Endothelial cell of umbilical vein (primary cell): Measurements from ENCODE around the gene HAUS7. TPM values are rescaled to one million over a fixed set of nuclear protein-coding genes. Genes with fewer than 3 reads are reported as not detected.

Experiments
- BruUV-seq: library from RNA; stranded (reverse); fragments of 400-500 nt; replicated peaks from 2 replicates; lab custom pipeline; 2021; lab: Mats Ljungman, UMichigan
- CTCF ChIA-PET: fragments of 300-600, 350-600 bp; sonication (Branson Sonifier 250); formaldehyde crosslinking; loops from one replicate; lab custom pipeline; 2021; ENCODE audit warnings: antibody characterized with exemption, inconsistent platforms; lab: Charles Lee
- POLR2A ChIA-PET: fragments of 300-600, 350-600 bp; sonication (Branson Sonifier 250); formaldehyde crosslinking; loops from one replicate; lab custom pipeline; 2021; ENCODE audit warnings: antibody characterized with exemption, inconsistent platforms; lab: Charles Lee
- DNase-seq: peaks from one replicate; pipeline ENCODE4 v3.0.0-alpha.2; 2011; ENCODE audit warnings: low read depth, low spot score
- FAIRE-seq: peaks from 2 replicates; lab custom pipeline; 2011; peaks lifted over from hg19 to GRCh38; lab: Jason Lieb, UNC
- H2AFZ ChIP-seq: 2 replicates; pipeline ENCODE4 v1.6.0; 2012; ENCODE audit warnings: low read depth, low read length, control low read depth, inconsistent platforms
- H3K27ac ChIP-seq: 2 replicates; pipeline ENCODE4 v1.5.1; 2011; ENCODE audit warnings: low read depth, mild to moderate bottlenecking, control low read depth, low read length, moderate library complexity; ENCODE audit not compliant: insufficient read depth
- H3K27me3 ChIP-seq, 2 experiments: 2 replicates each; pipeline versions ENCODE4 v1.6.0 to v1.6.1; 2011; ENCODE audit warnings: low read length in 2 of 2, mixed read lengths in 1 of 2; ENCODE audit not compliant: control insufficient read depth in 2 of 2, insufficient read depth in 2 of 2
- H3K36me3 ChIP-seq, 2 experiments: 2 replicates in 1 of 2; 3 replicates in 1 of 2; pipeline ENCODE4 v1.5.1; 2011; ENCODE audit warnings: low read length in 2 of 2, mild to moderate bottlenecking in 1 of 2, moderate library complexity in 1 of 2; ENCODE audit not compliant: control insufficient read depth in 2 of 2, insufficient read depth in 2 of 2; ENCODE audit errors: extremely low read depth in 1 of 2
- H3K4me1 ChIP-seq: 3 replicates; pipeline ENCODE4 v1.5.1; 2011; ENCODE audit warnings: mild to moderate bottlenecking, low read length; ENCODE audit not compliant: control insufficient read depth, insufficient read depth; ENCODE audit errors: extremely low read depth
- H3K4me2 ChIP-seq: 2 replicates; pipeline ENCODE4 v1.6.1; 2011; ENCODE audit warnings: low read length, control low read depth, mixed read lengths; ENCODE audit not compliant: insufficient read depth
- H3K4me3 ChIP-seq, 3 experiments: fragments of 200-600 bp in 1 of 3; sonication (generic), shearing (Covaris generic) in 1 of 3; replicated peaks in 1 of 3; 2 replicates each; pipeline ENCODE4 v1.5.1; 2011 to 2016; ENCODE audit warnings: control low read depth in 3 of 3, low read length in 3 of 3, mild to moderate bottlenecking in 2 of 3, inconsistent platforms in 1 of 3, low read depth in 1 of 3, moderate library complexity in 1 of 3; ENCODE audit not compliant: insufficient read depth in 1 of 3
- H3K79me2 ChIP-seq: 2 replicates; pipeline ENCODE4 v1.6.0; 2012; ENCODE audit warnings: low read length, inconsistent platforms; ENCODE audit not compliant: control insufficient read depth, insufficient read depth
- H3K9ac ChIP-seq: replicated peaks from 2 replicates; pipeline ENCODE3; 2011; ENCODE audit warnings: low read length, control low read depth; ENCODE audit not compliant: insufficient read depth; ENCODE audit errors: extremely low read depth
- H3K9me1 ChIP-seq: replicated peaks from 3 replicates; pipeline ENCODE4 v1.6.0; 2011; ENCODE audit warnings: mild to moderate bottlenecking, low read length; ENCODE audit not compliant: control insufficient read depth, insufficient read depth; ENCODE audit errors: extremely low read depth
- H3K9me3 ChIP-seq: replicated peaks from 2 replicates; pipeline ENCODE4 v1.5.1; 2012; ENCODE audit warnings: low read length, inconsistent platforms; ENCODE audit not compliant: control insufficient read depth, insufficient read depth
- H4K20me1 ChIP-seq: replicated peaks from 2 replicates; pipeline ENCODE3; 2011; ENCODE audit warnings: mild to moderate bottlenecking, low read length; ENCODE audit not compliant: control insufficient read depth, insufficient read depth; ENCODE audit errors: extremely low read depth
- EZH2 ChIP-seq: IDR thresholded peaks from 2 replicates; pipeline ENCODE4 v1.6.1; 2012; ENCODE audit warnings: borderline replicate concordance, low read depth, mild to moderate bottlenecking, moderate library complexity, low read length, inconsistent platforms; ENCODE audit not compliant: severe bottlenecking
- FOS ChIP-seq: IDR thresholded peaks from 2 replicates; pipeline ENCODE4 v1.6.1; 2011; ENCODE audit warnings: mild to moderate bottlenecking, low read length, moderate library complexity, borderline replicate concordance; ENCODE audit not compliant: insufficient read depth
- GATA2 ChIP-seq: IDR thresholded peaks from 2 replicates; pipeline ENCODE4 v1.7.0; 2011; ENCODE audit warnings: low read depth, mild to moderate bottlenecking, moderate library complexity, mixed read lengths, low read length; ENCODE audit not compliant: insufficient read length, insufficient read depth
- JUN ChIP-seq: IDR thresholded peaks from 2 replicates; pipeline ENCODE4 v1.6.1; 2011; ENCODE audit warnings: borderline replicate concordance, low read depth; ENCODE audit not compliant: insufficient read length, insufficient read depth
- MAX ChIP-seq: IDR thresholded peaks from 2 replicates; pipeline ENCODE4 v1.6.1; 2011; ENCODE audit not compliant: insufficient read depth, insufficient read length
- MYC ChIP-seq: IDR thresholded peaks from one replicate; pipeline ENCODE4 v1.6.1; 2011; ENCODE audit warnings: mild to moderate bottlenecking, low read depth, low read length
- POLR2A ChIP-seq: IDR thresholded peaks from 2 replicates; pipeline ENCODE4 v1.6.1; 2012; ENCODE audit warnings: low read depth, mild to moderate bottlenecking, control low read depth, low read length
- POLR2AphosphoS5 ChIP-seq: IDR thresholded peaks from 2 replicates; pipeline ENCODE4 v1.6.1; 2012; ENCODE audit warnings: low read depth, mild to moderate bottlenecking, control low read depth, low read length, moderate library complexity; ENCODE audit not compliant: insufficient read depth
- dilution Hi-C: fragments of 300-500 bp; cut with MboI; formaldehyde crosslinking; loops from one replicate; pipeline ENCODE4 v1.15.0; 2019; ENCODE audit warnings: low sequenced_read_pairs; ENCODE audit not compliant: extremely low pct_ligation_motif_present
- intact Hi-C: fragments of 100-400 bp; cut with micrococcal nuclease; formaldehyde crosslinking; loops from one replicate; pipeline ENCODE4 v1.10.0; 2022
- polyA plus RNA-seq, 4 experiments: library from polyadenylated mRNA; depleted of rRNA in 3 of 4; stranded (reverse) in 3 of 4; unstranded in 1 of 4; fragments of >200 nt; gene quantifications; 2 replicates each; pipeline versions ENCODE4 v1.2.1 to v1.2.3, GENCODE V29; 2011 to 2012; ENCODE audit warnings: missing spikeins in 1 of 4
- total RNA-seq: library from RNA; stranded (reverse); gene quantifications from 2 replicates; pipeline ENCODE4 v1.2.3, GENCODE V29; 2021
- TF ChIP-seq, protein P1 (sequence below), 2 donors: IDR thresholded peaks; 1 replicate in 1 of 2; 2 replicates in 1 of 2; pipeline ENCODE4 v1.5.1; 2011; ENCODE audit warnings: low read length in 2 of 2, mild to moderate bottlenecking in 2 of 2, moderate library complexity in 2 of 2, control low read depth in 1 of 2, inconsistent platforms in 1 of 2, low read depth in 1 of 2; ENCODE audit not compliant: insufficient read depth in 1 of 2; ENCODE audit errors: extremely low read depth in 1 of 2

Gene HAUS7
- total and polyA plus RNA-seq, 2 donors (not counting 3 experiments of a cell fraction or from before 2014, with no cell fraction given), result 31.0 to 46.4 TPM

DNA sequence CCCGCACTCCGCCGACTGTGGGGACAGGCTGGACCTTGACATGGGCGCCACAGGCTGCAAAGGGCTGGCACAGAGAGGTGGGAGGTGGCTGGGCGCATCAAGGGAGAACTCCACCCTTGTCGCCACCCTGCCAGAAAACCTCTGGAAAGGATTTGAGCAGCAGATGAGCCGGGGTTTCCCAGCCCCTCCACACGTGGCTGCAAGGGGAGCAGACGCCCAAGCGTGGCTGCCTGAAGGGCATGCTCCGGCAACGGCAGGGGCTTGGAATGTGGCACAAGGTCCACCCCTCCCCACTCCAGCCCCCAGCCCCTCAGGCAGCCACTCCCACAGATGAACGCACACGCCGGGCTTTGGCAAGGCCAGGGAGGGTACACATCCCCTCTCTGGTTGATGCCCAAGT, 29.0 kb upstream of the HAUS7 start:
- CTCF ChIA-PET, result interaction anchor here (1.3 to 2.0 kb wide), 3 partner anchors 28 to 38 kb away, joined by 5 to 23 read pairs (median 7); partner anchors contain the start of gene HAUS7

More for the DNA sequence above, 29.0 kb upstream of the HAUS7 start:
- H3K36me3 ChIP-seq, result peaks cover 0 to 14% of the 10 kb centered on the region in 2 experiments
- no peaks in the 10 kb centered on the region for H3K9me1 ChIP-seq
- BruUV-seq, result no TSS peak
- peaks cover 15% of the 10 kb centered on the region for H3K79me2 ChIP-seq
- no peak overlapping the region for H3K4me2 ChIP-seq
- POLR2A ChIA-PET, result no interaction called here
- no peaks in the 10 kb centered on the region for H3K9me3 ChIP-seq
- intact Hi-C loops, result no loop called here
- H4K20me1 ChIP-seq, result no peaks in the 10 kb centered on the region
- H3K27ac ChIP-seq, result no peak overlapping the region
- no peak for FAIRE-seq
- H3K27me3 ChIP-seq, result no peaks in the 10 kb centered on the region
- H3K9ac ChIP-seq, result no peak overlapping the region
- peaks cover 1% of the 10 kb centered on the region for H3K4me1 ChIP-seq
- DNase-seq, result no peak
- no peak overlapping the region for H2AFZ ChIP-seq
- H3K4me3 ChIP-seq, result peak overlapping the region in 1 of 3 experiments; percentile 43
- dilution Hi-C loops, result no loop called here
- TF ChIP-seq, protein P1, sequence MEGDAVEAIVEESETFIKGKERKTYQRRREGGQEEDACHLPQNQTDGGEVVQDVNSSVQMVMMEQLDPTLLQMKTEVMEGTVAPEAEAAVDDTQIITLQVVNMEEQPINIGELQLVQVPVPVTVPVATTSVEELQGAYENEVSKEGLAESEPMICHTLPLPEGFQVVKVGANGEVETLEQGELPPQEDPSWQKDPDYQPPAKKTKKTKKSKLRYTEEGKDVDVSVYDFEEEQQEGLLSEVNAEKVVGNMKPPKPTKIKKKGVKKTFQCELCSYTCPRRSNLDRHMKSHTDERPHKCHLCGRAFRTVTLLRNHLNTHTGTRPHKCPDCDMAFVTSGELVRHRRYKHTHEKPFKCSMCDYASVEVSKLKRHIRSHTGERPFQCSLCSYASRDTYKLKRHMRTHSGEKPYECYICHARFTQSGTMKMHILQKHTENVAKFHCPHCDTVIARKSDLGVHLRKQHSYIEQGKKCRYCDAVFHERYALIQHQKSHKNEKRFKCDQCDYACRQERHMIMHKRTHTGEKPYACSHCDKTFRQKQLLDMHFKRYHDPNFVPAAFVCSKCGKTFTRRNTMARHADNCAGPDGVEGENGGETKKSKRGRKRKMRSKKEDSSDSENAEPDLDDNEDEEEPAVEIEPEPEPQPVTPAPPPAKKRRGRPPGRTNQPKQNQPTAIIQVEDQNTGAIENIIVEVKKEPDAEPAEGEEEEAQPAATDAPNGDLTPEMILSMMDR (IDR thresholded peaks at IDR 0.05; ENCODE audit: extremely low read depth in 1 of 2, insufficient read depth in 1 of 2, low read depth in 1 of 2, low read length in 2 of 2), result no peak
- TF ChIP-seq POLR2A (no peak), GATA2 (no peak), JUN (no peak), FOS (no peak), MYC (no peak), POLR2AphosphoS5 (no peak), EZH2 (no peak), MAX (no peak)
